ENCODE measurements around the gene TFDP1.

The TFDP1 gene

GRCh38 chr13:113555141-113555540 lies 29.4 kb upstream of the TFDP1 start:
- no peak for DNase-seq (ENCODE audit: low read depth)
- no peak overlapping the region for H3K4me3 ChIP-seq (ENCODE audit: low read depth, low read length)
- TF ChIP-seq CTCF (conservative IDR thresholded peaks at IDR 0.05; ENCODE audit: low read depth, low read length): no peak

GRCh38 chr13:113557013-113557412 lies 27.5 kb upstream of the TFDP1 start:
- H3K4me3 ChIP-seq (ENCODE audit: low read depth, low read length): no peak overlapping the region
- no peak for DNase-seq (ENCODE audit: low read depth)
- TF ChIP-seq CTCF (conservative IDR thresholded peaks at IDR 0.05; ENCODE audit: low read depth, low read length): no peak

GRCh38 chr13:113558461-113558860 lies 26.1 kb upstream of the TFDP1 start:
- DNase-seq (ENCODE audit: low read depth): no peak
- TF ChIP-seq CTCF (conservative IDR thresholded peaks at IDR 0.05; ENCODE audit: low read depth, low read length): no peak

GRCh38 chr13:113559061-113559460 lies 25.5 kb upstream of the TFDP1 start:
- DNase-seq (ENCODE audit: low read depth): no peak
- H3K4me3 ChIP-seq (ENCODE audit: low read depth, low read length): no peak overlapping the region
- TF ChIP-seq CTCF (conservative IDR thresholded peaks at IDR 0.05; ENCODE audit: low read depth, low read length): no peak

More at GRCh38 chr13:113558461-113558860, 26.1 kb upstream of the TFDP1 start:
- H3K4me3 ChIP-seq (ENCODE audit: low read depth, low read length): no peak overlapping the region

GRCh38 chr13:113559901-113560644 lies 24.5 kb upstream of the TFDP1 start:
- no peak for DNase-seq (ENCODE audit: low read depth)
- no peak for TF ChIP-seq CTCF (conservative IDR thresholded peaks at IDR 0.05; ENCODE audit: low read depth, low read length)
- H3K4me3 ChIP-seq (ENCODE audit: low read depth, low read length): no peak overlapping the region

GRCh38 chr13:113560645-113561416 lies 23.7 kb upstream of the TFDP1 start:
- no peak for DNase-seq (ENCODE audit: low read depth)
- no peak overlapping the region for H3K4me3 ChIP-seq (ENCODE audit: low read depth, low read length)
- TF ChIP-seq CTCF (conservative IDR thresholded peaks at IDR 0.05; ENCODE audit: low read depth, low read length): no peak

All from choroid plexus epithelial cell (primary cell).